GM23338 (cell line): ENCODE results near the gene TUBB1. TPM values are rescaled to one million over a fixed set of nuclear protein-coding genes. Genes with fewer than 3 reads are reported as not detected.

ENCODE experiments used
- ATAC-seq: fragments of 200-7000 bp; cut with Tn5 transposase; 3 replicates; pipeline ENCODE4 v1.9.1; 2020
- DNase-seq: peaks from one replicate; pipeline ENCODE4 v3.0.0-alpha.2; 2015; ENCODE audit warnings: low spot score
- H2AFZ ChIP-seq: fragments of 200-600 bp; sonication (generic); 2 replicates; pipeline ENCODE4 v1.8.0; 2016; ENCODE audit warnings: antibody characterized with exemption, mild to moderate bottlenecking, moderate library complexity
- H3F3A ChIP-seq: fragments of 200-600 bp; sonication (generic); replicated peaks from 2 replicates; pipeline ENCODE4 v1.8.0; 2017; ENCODE audit warnings: antibody characterized with exemption, mixed run types, low read depth
- H3K27ac ChIP-seq: fragments of 200-600 bp; sonication (generic); 2 replicates; pipeline ENCODE4 v1.6.1; 2016; ENCODE audit warnings: low read depth
- H3K27me3 ChIP-seq: fragments of 200-600 bp; sonication (generic); 2 replicates; pipeline ENCODE4 v1.8.0; 2016; ENCODE audit warnings: mild to moderate bottlenecking, mixed run types, moderate library complexity; ENCODE audit not compliant: insufficient read depth
- H3K36me3 ChIP-seq: fragments of 200-600 bp; sonication (generic); 2 replicates; pipeline ENCODE4 v1.8.0; 2016; ENCODE audit warnings: mild to moderate bottlenecking; ENCODE audit not compliant: insufficient read depth
- H3K4me1 ChIP-seq: fragments of 200-600 bp; sonication (generic); 2 replicates; pipeline ENCODE4 v1.8.0; 2016; ENCODE audit warnings: mild to moderate bottlenecking, moderate library complexity; ENCODE audit not compliant: insufficient read depth
- H3K4me2 ChIP-seq: fragments of 200-600 bp; sonication (generic); 2 replicates; pipeline ENCODE4 v1.7.1; 2017; ENCODE audit warnings: mixed run types
- H3K4me3 ChIP-seq: fragments of 200-600 bp; sonication (generic); 2 replicates; pipeline ENCODE4 v1.6.1; 2016; ENCODE audit warnings: mixed run types
- H3K79me2 ChIP-seq: fragments of 200-600 bp; sonication (generic); replicated peaks from 2 replicates; pipeline ENCODE4 v1.8.0; 2017; ENCODE audit warnings: mild to moderate bottlenecking; ENCODE audit not compliant: insufficient read depth
- H3K9me2 ChIP-seq: fragments of 200-600 bp; sonication (generic); 2 replicates; pipeline ENCODE4 v1.8.0; 2017; ENCODE audit not compliant: insufficient read depth
- H4K20me1 ChIP-seq: fragments of 200-600 bp; sonication (generic); replicated peaks from 2 replicates; pipeline ENCODE4 v1.8.0; 2017; ENCODE audit warnings: mild to moderate bottlenecking; ENCODE audit not compliant: insufficient read depth
- H3K27ac Mint-ChIP-seq: 2 replicates; pipeline ENCODE4 v1.8.0; 2020; ENCODE audit warnings: inconsistent platforms, mild to moderate bottlenecking, moderate library complexity, mixed read lengths
- H3K27me3 Mint-ChIP-seq: 3 replicates; pipeline ENCODE4 v1.8.0; 2022; ENCODE audit warnings: low read depth, mild to moderate bottlenecking, moderate library complexity, mixed read lengths, inconsistent platforms; ENCODE audit not compliant: insufficient read depth, poor library complexity
- H3K36me3 Mint-ChIP-seq: 3 replicates; pipeline ENCODE4 v1.8.0; 2021; ENCODE audit warnings: low read depth, mild to moderate bottlenecking, inconsistent platforms, moderate library complexity, mixed read lengths
- H3K4me1 Mint-ChIP-seq: 3 replicates; pipeline ENCODE4 v1.8.0; 2020; ENCODE audit warnings: mild to moderate bottlenecking, inconsistent platforms, mixed read lengths
- H3K4me3 Mint-ChIP-seq: 3 replicates; pipeline ENCODE4 v1.8.0; 2021; ENCODE audit warnings: moderate library complexity, mild to moderate bottlenecking, inconsistent platforms, mixed read lengths
- H3K9me3 Mint-ChIP-seq: 3 replicates; pipeline ENCODE4 v1.8.0; 2020; ENCODE audit warnings: moderate library complexity, mild to moderate bottlenecking, inconsistent platforms, mixed read lengths
- CREB1 ChIP-seq: fragments of 250-450 bp; sonication (Bioruptor Pico); IDR thresholded peaks from 2 replicates; pipeline ENCODE4 v1.5.0; 2020; ENCODE audit warnings: low read depth, mild to moderate bottlenecking, moderate library complexity
- CTCF ChIP-seq, 2 experiments: fragments of 200-600 bp in 1 of 2; sonication (generic) in 1 of 2; conservative IDR thresholded peaks; 2 replicates each; pipeline versions ENCODE4 v1.5.1 to v1.6.1; 2016 to 2017; ENCODE audit warnings: antibody characterized with exemption in 2 of 2, low read depth in 2 of 2, mild to moderate bottlenecking in 2 of 2, moderate library complexity in 1 of 2
- EZH2 ChIP-seq: fragments of 200-600 bp; sonication (generic); IDR thresholded peaks from one replicate; pipeline ENCODE4 v1.8.0; 2017; ENCODE audit warnings: antibody characterized with exemption, mild to moderate bottlenecking, low read depth; ENCODE audit not compliant: unreplicated experiment
- EZH2phosphoT487 ChIP-seq: fragments of 200-600 bp; sonication (generic); IDR thresholded peaks from one replicate; pipeline ENCODE4 v1.8.1; 2018; ENCODE audit warnings: antibody characterized with exemption; ENCODE audit not compliant: unreplicated experiment
- NANOG ChIP-seq: IDR thresholded peaks from 2 replicates; pipeline ENCODE4 v1.6.1; 2016; ENCODE audit warnings: antibody characterized with exemption, borderline replicate concordance
- POLR2AphosphoS5 ChIP-seq: IDR thresholded peaks from 2 replicates; pipeline ENCODE4 v1.6.1; 2016; ENCODE audit warnings: antibody characterized with exemption, low read depth
- STAT1 ChIP-seq: IDR thresholded peaks from one replicate; pipeline ENCODE4 v1.6.1; 2016; ENCODE audit warnings: antibody characterized with exemption; ENCODE audit not compliant: unreplicated experiment
- ZNF114 ChIP-seq: fragments of 250-450 bp; sonication (Bioruptor Pico); IDR thresholded peaks from 2 replicates; pipeline ENCODE4 v1.5.0; 2020; ENCODE audit warnings: mild to moderate bottlenecking, moderate library complexity
- ZNF331 ChIP-seq: fragments of 250-450 bp; sonication (Bioruptor Pico); IDR thresholded peaks from 2 replicates; pipeline ENCODE4 v1.5.0; 2020; ENCODE audit warnings: low read depth, mild to moderate bottlenecking, moderate library complexity
- polyA plus RNA-seq: library from polyadenylated mRNA; unstranded; fragments of >200 nt; fragmentation: Nextera tagmentation; extraction: Ambion mirVana; gene quantifications from 2 replicates; pipeline ENCODE4 v1.2.1, GENCODE V29; 2016
- total RNA-seq: library from RNA; depleted of rRNA; stranded (reverse); fragments of >200 nt; shearing (Covaris generic); gene quantifications from 2 replicates; pipeline ENCODE4 v1.2.3, GENCODE V29; 2014
- TF ChIP-seq, protein P1 (sequence below): IDR thresholded peaks from one replicate; pipeline ENCODE4 v1.6.1; 2018; ENCODE audit warnings: antibody characterized with exemption; ENCODE audit not compliant: unreplicated experiment

Gene TUBB1
- total and polyA plus RNA-seq, 2 experiments from 2014 or later = not detected

GRCh38 chr20:58980711-58981627 is 38.3 kb upstream of the TUBB1 start, which contains the start of gene NELFCD:
TSS of gene NELFCD (plus strand) at chr20:58981256. CDS start at chr20:58981310, 54 bp downstream.
- no peaks in the 10 kb centered on the region for H3F3A ChIP-seq
- Mint-ChIP-seq H3K36me3 (peaks cover 10% of the 10 kb centered on the region), H3K27ac (0 out of 2 replicates have a peak within 1 kb of the TSS, but pooled peaks have one; percentile 48), H3K9me3 (peaks cover 3% of the 10 kb centered on the region; the same call in 1 of the 3 replicates), H3K4me3 (peak within 1 kb of the TSS; percentile 89), H3K4me1 (peaks cover 31% of the 10 kb centered on the region), H3K27me3 (peaks cover 12% of the 10 kb centered on the region)
- H3K4me3 ChIP-seq = peak within 1 kb of the TSS; percentile 94
- no peaks in the 10 kb centered on the region for H3K36me3 ChIP-seq
- peaks cover 20% of the 10 kb centered on the region for H3K4me1 ChIP-seq
- peak; percentile 86 for ATAC-seq
- H3K27ac ChIP-seq = no peak within 1 kb of the TSS
- peak; percentile 74; the same call in 1 of the 2 replicates for TF ChIP-seq POLR2AphosphoS5
- no peak for TF ChIP-seq CTCF (conservative IDR thresholded peaks at IDR 0.05; ENCODE audit: low read depth in 2 of 2)
- H4K20me1 ChIP-seq = peaks cover 18% of the 10 kb centered on the region; the same call in 1 of the 2 replicates
- no peaks in the 10 kb centered on the region; the same call in 1 of the 2 replicates for H3K9me2 ChIP-seq
- peaks cover 44% of the 10 kb centered on the region for H3K79me2 ChIP-seq
- DNase-seq = peak; percentile 92
- H3K27me3 ChIP-seq = no peaks in the 10 kb centered on the region
- H2AFZ ChIP-seq = peak within 1 kb of the TSS; percentile 93
- peak within 1 kb of the TSS; percentile 95 for H3K4me2 ChIP-seq

- H3K27ac Mint-ChIP-seq = 0 out of 2 replicates have a peak overlapping the region, but pooled peaks have one; percentile 48
- Histone ChIP-seq H3K4me2 (peak overlapping the region; percentile 95), H3K79me2 (peaks cover 47% of the 10 kb centered on the region), H3K36me3 (peaks cover 6% of the 10 kb centered on the region), H3K27ac (no peak overlapping the region), H3K4me3 (peak overlapping the region; percentile 94), H3K4me1 (peaks cover 20% of the 10 kb centered on the region), H2AFZ (peak overlapping the region; percentile 81; the same call in 1 of the 2 replicates), H3K27me3 (no peaks in the 10 kb centered on the region), H4K20me1 (peaks cover 23% of the 10 kb centered on the region; the same call in 1 of the 2 replicates), H3F3A (no peaks in the 10 kb centered on the region), H3K9me2 (no peaks in the 10 kb centered on the region; the same call in 1 of the 2 replicates)
- peak; percentile 56 for ATAC-seq
- peaks cover 31% of the 10 kb centered on the region for H3K4me1 Mint-ChIP-seq
- peaks cover 1% of the 10 kb centered on the region; the same call in 1 of the 3 replicates for H3K9me3 Mint-ChIP-seq
- peaks cover 12% of the 10 kb centered on the region for H3K27me3 Mint-ChIP-seq
- peak overlapping the region; percentile 89 for H3K4me3 Mint-ChIP-seq
- no peak for DNase-seq
- peaks cover 17% of the 10 kb centered on the region for H3K36me3 Mint-ChIP-seq
- no peak for TF ChIP-seq ZNF331
- no peak for TF ChIP-seq POLR2AphosphoS5
- TF ChIP-seq, protein P1, sequence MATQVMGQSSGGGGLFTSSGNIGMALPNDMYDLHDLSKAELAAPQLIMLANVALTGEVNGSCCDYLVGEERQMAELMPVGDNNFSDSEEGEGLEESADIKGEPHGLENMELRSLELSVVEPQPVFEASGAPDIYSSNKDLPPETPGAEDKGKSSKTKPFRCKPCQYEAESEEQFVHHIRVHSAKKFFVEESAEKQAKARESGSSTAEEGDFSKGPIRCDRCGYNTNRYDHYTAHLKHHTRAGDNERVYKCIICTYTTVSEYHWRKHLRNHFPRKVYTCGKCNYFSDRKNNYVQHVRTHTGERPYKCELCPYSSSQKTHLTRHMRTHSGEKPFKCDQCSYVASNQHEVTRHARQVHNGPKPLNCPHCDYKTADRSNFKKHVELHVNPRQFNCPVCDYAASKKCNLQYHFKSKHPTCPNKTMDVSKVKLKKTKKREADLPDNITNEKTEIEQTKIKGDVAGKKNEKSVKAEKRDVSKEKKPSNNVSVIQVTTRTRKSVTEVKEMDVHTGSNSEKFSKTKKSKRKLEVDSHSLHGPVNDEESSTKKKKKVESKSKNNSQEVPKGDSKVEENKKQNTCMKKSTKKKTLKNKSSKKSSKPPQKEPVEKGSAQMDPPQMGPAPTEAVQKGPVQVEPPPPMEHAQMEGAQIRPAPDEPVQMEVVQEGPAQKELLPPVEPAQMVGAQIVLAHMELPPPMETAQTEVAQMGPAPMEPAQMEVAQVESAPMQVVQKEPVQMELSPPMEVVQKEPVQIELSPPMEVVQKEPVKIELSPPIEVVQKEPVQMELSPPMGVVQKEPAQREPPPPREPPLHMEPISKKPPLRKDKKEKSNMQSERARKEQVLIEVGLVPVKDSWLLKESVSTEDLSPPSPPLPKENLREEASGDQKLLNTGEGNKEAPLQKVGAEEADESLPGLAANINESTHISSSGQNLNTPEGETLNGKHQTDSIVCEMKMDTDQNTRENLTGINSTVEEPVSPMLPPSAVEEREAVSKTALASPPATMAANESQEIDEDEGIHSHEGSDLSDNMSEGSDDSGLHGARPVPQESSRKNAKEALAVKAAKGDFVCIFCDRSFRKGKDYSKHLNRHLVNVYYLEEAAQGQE = no peak
- no peak for TF ChIP-seq EZH2
- no peak for TF ChIP-seq CTCF (conservative IDR thresholded peaks at IDR 0.05; ENCODE audit: low read depth in 2 of 2)
- TF ChIP-seq EZH2phosphoT487 = no peak
- no peak for TF ChIP-seq ZNF114 (CRISPR knock-in tag)
- TF ChIP-seq CREB1 (CRISPR knock-in tag) = no peak
- no peak for TF ChIP-seq NANOG
- no peak for TF ChIP-seq STAT1
Observed at GRCh38 chr20:58981628-58982364, 37.4 kb upstream of the TUBB1 start.
